Epithelial cell of proximal tubule (primary cell): ENCODE results near the gene STX2. TPM values are rescaled to one million over a fixed set of nuclear protein-coding genes. Genes with fewer than 3 reads are reported as not detected.

ENCODE experiments used
- DNase-seq: peaks from one replicate; pipeline ENCODE4 v3.0.0-alpha.2; 2011; ENCODE audit warnings: low read depth
- H3K4me3 ChIP-seq: 2 replicates; pipeline ENCODE4 v1.5.1; 2011; ENCODE audit warnings: low read depth, mild to moderate bottlenecking, low read length
- CTCF ChIP-seq: conservative IDR thresholded peaks from 2 replicates; pipeline ENCODE4 v1.5.1; 2012; ENCODE audit warnings: low read depth, mild to moderate bottlenecking, low read length
- total RNA-seq: library from RNA; depleted of rRNA; stranded (reverse); fragments of >200 nt; gene quantifications from 2 replicates; pipeline ENCODE4 v1.2.3, GENCODE V29; 2015

Gene STX2
- total RNA-seq, 1 donor from 2014 or later: 30.8 TPM

GRCh38 chr12:130800312-130800711, 38.7 kb downstream of the STX2 start:
- no peak overlapping the region for H3K4me3 ChIP-seq
- DNase-seq: no peak
- no peak for TF ChIP-seq CTCF

GRCh38 chr12:130799051-130799450, 40.0 kb downstream of the STX2 start:
- no peak for TF ChIP-seq CTCF
- no peak for DNase-seq
- no peak overlapping the region for H3K4me3 ChIP-seq

- DNase-seq: no peak
- H3K4me3 ChIP-seq: no peak overlapping the region
- TF ChIP-seq CTCF: no peak
Observed at GRCh38 chr12:130796985-130797686, 41.9 kb downstream of the STX2 start.

- no peak for DNase-seq
- no peak for TF ChIP-seq CTCF
- H3K4me3 ChIP-seq: no peak overlapping the region
Observed at GRCh38 chr12:130795906-130796305, 43.1 kb downstream of the STX2 start.

- DNase-seq: no peak
- H3K4me3 ChIP-seq: no peak overlapping the region
- no peak for TF ChIP-seq CTCF
Observed at GRCh38 chr12:130793554-130793849, 45.5 kb downstream of the STX2 start.

GRCh38 chr12:130792821-130793553, 46.1 kb downstream of the STX2 start:
- TF ChIP-seq CTCF: no peak
- no peak for DNase-seq
- no peak overlapping the region for H3K4me3 ChIP-seq

- no peak for TF ChIP-seq CTCF
- no peak overlapping the region for H3K4me3 ChIP-seq
- no peak for DNase-seq
Observed at GRCh38 chr12:130791629-130792028, 47.4 kb downstream of the STX2 start.
